Measurements from ENCODE around the gene CD33. TPM values are rescaled to one million over a fixed set of nuclear protein-coding genes. Genes with fewer than 3 reads are reported as not detected.
A peak's percentile ranks its signal among the peaks of the same experiment; 100 is the strongest.

CD33 gene
- total and polyA plus RNA-seq, 2 of the 8 experiments (the other 6 are each of a cell fraction or from before 2014, with no cell fraction given): 0.06 TPM; not detected in 1

DNA sequence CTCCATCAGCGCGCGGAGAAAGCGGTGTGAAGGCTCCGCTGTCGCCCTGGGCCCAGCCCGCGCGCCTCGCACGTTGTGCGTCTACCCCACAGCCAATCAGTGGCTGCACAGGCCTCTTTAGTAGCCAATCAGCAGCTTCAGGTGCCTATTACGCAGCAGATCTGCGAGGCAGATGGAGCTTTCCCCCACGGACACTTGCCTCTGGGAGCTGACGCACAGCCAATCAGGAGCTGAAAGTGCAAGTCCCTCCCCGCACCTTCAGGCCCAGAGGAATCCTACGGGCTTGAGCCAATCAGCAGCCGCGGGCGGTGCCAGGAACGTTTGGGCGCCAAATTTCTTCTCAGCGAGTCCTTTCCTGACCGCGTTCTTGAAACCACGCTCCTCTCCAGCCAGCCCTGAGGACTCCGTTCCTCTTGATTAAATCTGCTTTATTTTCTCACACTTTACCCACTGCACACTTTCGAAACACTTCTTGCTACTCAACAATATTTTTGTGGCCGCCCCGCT, 42.9 kb upstream of the CD33 start:
- peak; percentile 85 for FAIRE-seq
- TF ChIP-seq NRF1 (IDR thresholded peaks at IDR 0.05; ENCODE audit: low read depth, low read length) (no peak), TAF1 (IDR thresholded peaks at IDR 0.05; ENCODE audit: low read depth, low read length) (no peak), SUZ12 (IDR thresholded peaks at IDR 0.05; ENCODE audit: low read length) (no peak), CTBP2 (IDR thresholded peaks at IDR 0.05; ENCODE audit: borderline replicate concordance, insufficient read depth, insufficient read length, low read length) (no peak), RFX5 (IDR thresholded peaks at IDR 0.05; ENCODE audit: borderline replicate concordance, low read depth, low read length) (no peak), BRCA1 (IDR thresholded peaks at IDR 0.05; ENCODE audit: low read depth, low read length) (no peak), NANOG (IDR thresholded peaks at IDR 0.05; ENCODE audit: insufficient read depth, low read depth, low read length, poor library complexity, severe bottlenecking) (no peak), HDAC2 (IDR thresholded peaks at IDR 0.05; ENCODE audit: borderline replicate concordance in 1 of 2, low read depth in 2 of 2, low read length in 2 of 2) (no peak), ASH2L (IDR thresholded peaks at IDR 0.05; ENCODE audit: low read length) (no peak), CBX5 (IDR thresholded peaks at IDR 0.05; ENCODE audit: low read depth, low read length) (no peak)
- TF ChIP-seq, protein P1, sequence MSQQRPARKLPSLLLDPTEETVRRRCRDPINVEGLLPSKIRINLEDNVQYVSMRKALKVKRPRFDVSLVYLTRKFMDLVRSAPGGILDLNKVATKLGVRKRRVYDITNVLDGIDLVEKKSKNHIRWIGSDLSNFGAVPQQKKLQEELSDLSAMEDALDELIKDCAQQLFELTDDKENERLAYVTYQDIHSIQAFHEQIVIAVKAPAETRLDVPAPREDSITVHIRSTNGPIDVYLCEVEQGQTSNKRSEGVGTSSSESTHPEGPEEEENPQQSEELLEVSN (IDR thresholded peaks at IDR 0.05): peak; percentile 97
- TF ChIP-seq, protein P2, sequence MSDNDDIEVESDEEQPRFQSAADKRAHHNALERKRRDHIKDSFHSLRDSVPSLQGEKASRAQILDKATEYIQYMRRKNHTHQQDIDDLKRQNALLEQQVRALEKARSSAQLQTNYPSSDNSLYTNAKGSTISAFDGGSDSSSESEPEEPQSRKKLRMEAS (IDR thresholded peaks at IDR 0.05): peak; percentile 96

More for the DNA sequence above, 42.9 kb upstream of the CD33 start:
- H4K20me1 ChIP-seq (replicated peaks in 1 of 2; ENCODE audit: control insufficient read depth in 1 of 2, insufficient read depth in 2 of 2, low read length in 2 of 2): no peaks in the 10 kb centered on the region
- H3K79me2 ChIP-seq (ENCODE audit: control insufficient read depth in 1 of 2, insufficient read depth in 2 of 2, low read length in 2 of 2): no peaks in the 10 kb centered on the region
- CTCF ChIA-PET (ENCODE audit: partially characterized antibody): no interaction called here
- no peak overlapping the region for H2AK5ac ChIP-seq (ENCODE audit: low read depth, low read length)
- no peak overlapping the region for H4K91ac ChIP-seq (replicated peaks; ENCODE audit: insufficient read length, low read length)
- peak overlapping the region; percentile 47 to 55 for H3K4me2 ChIP-seq (ENCODE audit: insufficient read depth in 1 of 2, low read depth in 2 of 2, low read length in 2 of 2)
- H4K5ac ChIP-seq (ENCODE audit: insufficient read length, low read depth, low read length): no peak overlapping the region
- no peaks in the 10 kb centered on the region; a peak in 1 of 8 replicates for H3K36me3 ChIP-seq (ENCODE audit: control insufficient read depth in 2 of 4, insufficient read depth in 4 of 4, low read length in 3 of 4)
- no peaks in the 10 kb centered on the region for H3K23me2 ChIP-seq (ENCODE audit: low read depth, low read length)
- POLR2A ChIA-PET (ENCODE audit: partially characterized antibody): interaction anchor here (0.6 kb wide), 1 partner anchor 256 kb away, joined by 4 read pairs; no protein-coding TSS in a partner anchor
- H3K14ac ChIP-seq (ENCODE audit: insufficient read length): no peak overlapping the region
- H3K4me3 ChIP-seq (ENCODE audit: extremely low read depth in 1 of 4, insufficient read depth in 2 of 4, low read depth in 3 of 4, low read length in 4 of 4): peak overlapping the region in 2 of 4 experiments; percentile 10 to 46; a peak in 3 of 8 replicates
- no peaks in the 10 kb centered on the region for H3K79me1 ChIP-seq (ENCODE audit: low read depth, low read length)
- peaks cover 0 to 3% (median 0%) of the 10 kb centered on the region in 4 experiments; a peak in 3 of 7 replicates for H3K4me1 ChIP-seq (replicated peaks in 1 of 4; ENCODE audit: control insufficient read depth in 3 of 4, insufficient read depth in 4 of 4, low read length in 3 of 4)
- H3K27me3 ChIP-seq (replicated peaks in 1 of 4; ENCODE audit: control insufficient read depth in 3 of 4, extremely low read depth in 1 of 4, insufficient read depth in 3 of 4, low read length in 3 of 4): peaks cover 0 to 13% (median 5%) of the 10 kb centered on the region in 4 experiments; a peak in 5 of 7 replicates
- H3K9me3 ChIP-seq (ENCODE audit: insufficient read depth in 2 of 2, low read depth in 1 of 2, low read length in 1 of 2): peaks cover 0 to 8% of the 10 kb centered on the region in 2 experiments; a peak in 1 of 4 replicates
- DNase-seq (ENCODE audit: low read depth in 1 of 2, low spot score in 2 of 2): peak in 1 of 2 experiments; percentile 54
- H2AFZ ChIP-seq (ENCODE audit: low read length): 0 out of 2 replicates have a peak overlapping the region, but pooled peaks have one; percentile 3
- no peak overlapping the region; the same call in 1 of the 2 replicates for H2BK12ac ChIP-seq (ENCODE audit: low read depth, low read length)
- WGBS, 2 experiments (ENCODE audit: extremely low coverage in 1 of 2, insufficient coverage in 1 of 2, insufficient read length in 1 of 2, insufficient replicate concordance in 2 of 2, low coverage in 1 of 2, low lambda C conversion rate in 2 of 2, missing lambda C conversion rate in 1 of 2): 53% methylated on average over 31 of the region's 31 CpGs; no CpG with 5 or more reads in 1 of the 2 experiments
- H3K4ac ChIP-seq (replicated peaks; ENCODE audit: insufficient read length, low read depth, low read length): no peak overlapping the region
- no peak overlapping the region for H2BK15ac ChIP-seq (ENCODE audit: low read length)
- no peak overlapping the region for H2BK120ac ChIP-seq (replicated peaks; ENCODE audit: low read depth, low read length)
- H2BK20ac ChIP-seq (ENCODE audit: low read length): no peak overlapping the region
- no peak overlapping the region for H3K18ac ChIP-seq (ENCODE audit: extremely low read depth, low read length)
- no peak overlapping the region for H3K9ac ChIP-seq (replicated peaks in 1 of 4; ENCODE audit: extremely low read depth in 1 of 4, low read depth in 3 of 4, low read length in 3 of 4)
- H3K56ac ChIP-seq (replicated peaks; ENCODE audit: insufficient read length, low read depth, low read length): no peak overlapping the region
- H3K27ac ChIP-seq (ENCODE audit: low read depth, low read length): no peak overlapping the region
- H3K23ac ChIP-seq (ENCODE audit: insufficient read length): no peak overlapping the region
- H2BK5ac ChIP-seq (ENCODE audit: low read depth, low read length): no peak overlapping the region
- peak overlapping the region; percentile 25; the same call in 1 of the 2 replicates for H4K8ac ChIP-seq (ENCODE audit: extremely low read depth, insufficient read depth, low read length)
